Cardiac muscle cell (in vitro differentiated cells and primary cell): ENCODE results near the gene DGCR6L. TPM values are rescaled to one million over a fixed set of nuclear protein-coding genes. Genes with fewer than 3 reads are reported as not detected.
A peak's percentile ranks its signal among the peaks of the same experiment; 100 is the strongest.
"Not testable (repeated sequence)": the region's sequence is repeated elsewhere in the genome, so short reads cannot be mapped to it uniquely, and the experiment has no call there.

ENCODE experiments used
- DNase-seq, 2 donors: peaks; one replicate each; pipeline versions ENCODE4 v3.0.0 to v3.0.0-alpha.2; 2010 to 2017; ENCODE audit warnings: low read depth in 1 of 2, low spot score in 1 of 2
- H3K27ac ChIP-seq: fragments of 200-600 bp; sonication (generic); 2 replicates; pipeline ENCODE4 v1.5.1; 2016
- H3K27me3 ChIP-seq: fragments of 200-600 bp; sonication (generic); 2 replicates; pipeline ENCODE4 v1.6.0; 2016; ENCODE audit warnings: control low read depth
- H3K36me3 ChIP-seq: fragments of 200-600 bp; sonication (generic); 2 replicates; pipeline ENCODE4 v1.5.1; 2016; ENCODE audit warnings: control low read depth
- H3K4me1 ChIP-seq: fragments of 200-600 bp; sonication (generic); 2 replicates; pipeline ENCODE4 v1.8.1; 2017; ENCODE audit warnings: low read depth, mild to moderate bottlenecking, mixed run types
- H3K4me3 ChIP-seq: fragments of 200-600 bp; sonication (generic); 2 replicates; pipeline ENCODE4 v1.5.1; 2016; ENCODE audit warnings: mild to moderate bottlenecking
- H3K9me3 ChIP-seq: fragments of 200-600 bp; sonication (generic); 2 replicates; pipeline ENCODE4 v1.5.1; 2017; ENCODE audit warnings: low read depth, mild to moderate bottlenecking, control low read depth
- polyA plus RNA-seq: library from polyadenylated mRNA; unstranded; fragments of >200 nt; fragmentation: Nextera tagmentation; extraction: Ambion mirVana; gene quantifications from 2 replicates; pipeline ENCODE4 v1.2.1, GENCODE V29; 2016
- total RNA-seq: library from RNA; depleted of rRNA; stranded (reverse); fragments of >200 nt; gene quantifications from 2 replicates; pipeline ENCODE4 v1.2.3, GENCODE V29; 2016
- TF ChIP-seq, protein P1 (sequence below): IDR thresholded peaks from 2 replicates; pipeline ENCODE4 v1.5.1; 2012; ENCODE audit warnings: low read depth, mild to moderate bottlenecking, low read length

Gene DGCR6L
- total and polyA plus RNA-seq, 2 experiments from 2014 or later: 89.6 to 157 TPM

DNA sequence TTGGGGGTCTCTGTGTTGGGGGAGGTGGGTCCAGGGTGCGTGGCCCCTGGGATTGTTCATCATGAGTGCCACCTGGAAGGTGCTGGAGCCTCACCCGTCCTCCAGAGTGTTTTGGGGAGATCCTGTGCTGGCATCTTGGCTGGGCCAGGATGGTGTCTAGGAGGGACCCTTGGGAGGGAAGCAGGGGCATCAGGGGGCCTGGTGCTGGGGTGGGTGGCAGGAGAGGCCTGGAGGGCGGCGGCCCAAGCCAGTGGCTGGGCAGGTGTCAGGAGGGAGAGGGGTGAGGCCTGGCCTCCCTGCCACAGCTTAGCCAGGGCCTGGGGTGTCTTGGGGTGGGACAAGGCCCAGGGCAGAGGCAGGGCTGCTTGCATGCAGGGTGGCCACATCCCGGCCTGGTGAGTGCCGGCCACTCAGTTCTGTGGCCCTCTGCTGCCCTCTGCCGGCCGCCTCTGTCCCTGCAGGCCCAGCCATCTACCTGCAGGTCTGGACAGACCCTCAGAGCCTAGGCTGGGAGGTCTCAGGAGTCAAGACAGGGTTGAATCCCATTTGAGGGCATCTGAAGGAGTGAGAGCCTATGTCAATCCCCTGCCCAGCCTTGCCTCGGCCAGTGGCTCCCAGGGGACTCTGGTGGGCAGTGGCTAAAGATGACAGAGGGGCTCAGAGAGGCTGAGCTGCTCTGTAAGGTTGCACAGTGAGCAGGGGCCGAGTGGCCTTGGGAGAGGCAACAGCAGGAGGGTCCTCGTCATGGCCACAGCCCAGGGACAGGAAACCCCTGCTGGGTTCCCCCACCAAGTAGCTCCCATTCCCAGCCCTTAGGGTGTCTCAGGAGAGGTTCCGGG, 34.2 kb downstream of the DGCR6L start:
- H3K9me3 ChIP-seq, H3K27me3 ChIP-seq, H3K4me3 ChIP-seq, H3K4me1 ChIP-seq, H3K36me3 ChIP-seq, H3K27ac ChIP-seq: not testable (repeated sequence)
- TF ChIP-seq, protein P1, sequence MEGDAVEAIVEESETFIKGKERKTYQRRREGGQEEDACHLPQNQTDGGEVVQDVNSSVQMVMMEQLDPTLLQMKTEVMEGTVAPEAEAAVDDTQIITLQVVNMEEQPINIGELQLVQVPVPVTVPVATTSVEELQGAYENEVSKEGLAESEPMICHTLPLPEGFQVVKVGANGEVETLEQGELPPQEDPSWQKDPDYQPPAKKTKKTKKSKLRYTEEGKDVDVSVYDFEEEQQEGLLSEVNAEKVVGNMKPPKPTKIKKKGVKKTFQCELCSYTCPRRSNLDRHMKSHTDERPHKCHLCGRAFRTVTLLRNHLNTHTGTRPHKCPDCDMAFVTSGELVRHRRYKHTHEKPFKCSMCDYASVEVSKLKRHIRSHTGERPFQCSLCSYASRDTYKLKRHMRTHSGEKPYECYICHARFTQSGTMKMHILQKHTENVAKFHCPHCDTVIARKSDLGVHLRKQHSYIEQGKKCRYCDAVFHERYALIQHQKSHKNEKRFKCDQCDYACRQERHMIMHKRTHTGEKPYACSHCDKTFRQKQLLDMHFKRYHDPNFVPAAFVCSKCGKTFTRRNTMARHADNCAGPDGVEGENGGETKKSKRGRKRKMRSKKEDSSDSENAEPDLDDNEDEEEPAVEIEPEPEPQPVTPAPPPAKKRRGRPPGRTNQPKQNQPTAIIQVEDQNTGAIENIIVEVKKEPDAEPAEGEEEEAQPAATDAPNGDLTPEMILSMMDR: peak; percentile 74
- peak; percentile 65 for DNase-seq

DNA sequence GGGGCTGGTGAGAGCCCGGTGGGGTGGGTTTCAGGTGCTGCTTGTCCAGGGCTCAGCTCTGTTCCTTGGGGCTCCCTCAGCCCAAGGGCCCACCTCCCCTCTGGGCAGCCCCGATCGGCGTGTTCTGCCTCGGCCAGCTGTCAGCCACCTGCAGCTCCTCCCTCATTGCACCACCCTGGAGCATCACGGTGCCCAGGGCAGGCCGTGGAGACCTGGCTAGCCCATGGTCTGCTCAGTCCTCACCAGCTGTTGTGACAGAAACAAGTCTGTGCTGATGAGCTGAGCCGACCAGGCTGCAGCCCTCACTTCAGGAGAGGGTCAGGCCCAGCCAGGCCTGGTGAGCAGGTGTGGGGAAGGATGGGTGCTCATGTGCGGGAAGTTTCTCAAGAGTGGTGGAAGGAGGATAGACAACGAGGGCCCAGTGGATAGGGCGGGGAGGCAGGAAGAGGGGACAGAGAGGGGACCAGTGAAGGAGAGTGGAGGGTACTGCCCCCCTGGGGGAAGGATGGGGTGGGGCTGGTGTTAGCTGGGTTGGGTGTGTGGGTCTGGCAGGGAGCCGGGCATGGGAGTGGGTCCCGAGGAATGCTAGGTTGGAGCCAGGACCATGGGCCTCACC, 35.3 kb downstream of the DGCR6L start:
- TF ChIP-seq, protein P1: no peak
- no peak for DNase-seq
- Histone ChIP-seq H3K27me3 (no peaks in the 10 kb centered on the region), H3K27ac (no peak overlapping the region), H3K36me3 (no peaks in the 10 kb centered on the region), H3K4me1 (no peaks in the 10 kb centered on the region), H3K4me3 (no peak overlapping the region), H3K9me3 (no peaks in the 10 kb centered on the region)

DNA sequence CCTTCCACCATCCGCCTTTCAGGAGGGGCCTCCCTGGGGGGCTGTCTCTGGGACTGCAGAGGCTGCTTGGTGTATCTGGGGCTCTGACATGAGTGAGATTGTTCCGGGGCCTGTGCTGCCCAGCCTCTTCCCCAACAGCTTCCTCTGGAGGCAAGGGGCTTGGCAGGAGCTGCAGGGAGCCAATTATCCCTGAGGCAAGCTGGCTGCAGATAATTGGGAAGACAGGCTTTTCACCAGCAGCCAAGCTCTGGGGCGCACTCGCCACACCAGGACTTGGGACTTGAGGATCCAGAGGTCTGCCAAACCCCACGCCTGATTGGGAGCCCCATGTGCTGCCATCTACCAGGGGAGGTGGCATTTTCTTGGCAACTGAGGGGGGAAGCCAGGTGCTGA, 36.2 kb downstream of the DGCR6L start:
- TF ChIP-seq, protein P1: no peak
- Histone ChIP-seq H3K27ac (no peak overlapping the region), H3K4me1 (no peaks in the 10 kb centered on the region), H3K27me3 (no peaks in the 10 kb centered on the region), H3K36me3 (no peaks in the 10 kb centered on the region), H3K9me3 (no peaks in the 10 kb centered on the region), H3K4me3 (no peak overlapping the region)
- DNase-seq: no peak

DNA sequence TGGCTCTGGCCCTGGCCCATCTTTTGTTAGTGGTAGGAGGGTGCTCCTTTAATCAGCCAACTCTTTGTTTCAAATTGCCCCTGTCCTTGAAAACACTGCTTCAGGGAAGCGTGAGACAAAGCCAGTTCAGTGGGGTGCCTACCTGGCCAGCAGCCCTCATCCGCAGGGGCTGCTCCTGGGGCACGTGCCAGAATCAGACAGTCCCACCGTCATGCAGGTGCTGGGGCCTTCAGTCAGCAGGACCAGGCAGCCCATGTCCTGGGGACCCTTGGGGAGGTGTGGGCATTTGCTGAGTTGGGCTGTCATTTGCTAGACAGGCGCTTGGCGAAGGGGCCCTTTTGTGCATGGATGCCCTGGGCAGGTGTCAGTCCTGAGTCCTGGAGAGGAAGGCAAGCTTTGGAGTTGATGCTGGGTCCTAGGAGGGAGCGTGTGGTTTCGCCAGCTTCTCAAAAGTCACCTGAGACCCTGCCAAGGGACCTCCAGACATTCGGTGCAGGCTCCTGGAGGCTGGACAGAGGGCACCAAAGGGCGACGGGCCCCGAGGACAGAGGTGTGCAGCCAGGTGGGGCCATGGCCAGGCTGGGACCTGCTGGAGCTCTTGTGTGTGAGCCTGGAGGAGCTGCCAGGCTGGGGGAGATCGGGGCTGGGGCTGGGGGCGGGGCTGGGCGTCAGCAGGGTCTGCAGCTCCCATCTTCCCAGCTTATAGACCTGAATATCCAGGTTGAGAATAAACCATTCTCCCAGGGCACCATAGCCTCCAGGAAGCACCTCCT, 36.8 kb downstream of the DGCR6L start:
- Histone ChIP-seq H3K27me3 (no peaks in the 10 kb centered on the region), H3K27ac (no peak overlapping the region), H3K4me1 (no peaks in the 10 kb centered on the region), H3K36me3 (no peaks in the 10 kb centered on the region), H3K4me3 (no peak overlapping the region), H3K9me3 (no peaks in the 10 kb centered on the region)
- TF ChIP-seq, protein P1: no peak
- DNase-seq: no peak

DNA sequence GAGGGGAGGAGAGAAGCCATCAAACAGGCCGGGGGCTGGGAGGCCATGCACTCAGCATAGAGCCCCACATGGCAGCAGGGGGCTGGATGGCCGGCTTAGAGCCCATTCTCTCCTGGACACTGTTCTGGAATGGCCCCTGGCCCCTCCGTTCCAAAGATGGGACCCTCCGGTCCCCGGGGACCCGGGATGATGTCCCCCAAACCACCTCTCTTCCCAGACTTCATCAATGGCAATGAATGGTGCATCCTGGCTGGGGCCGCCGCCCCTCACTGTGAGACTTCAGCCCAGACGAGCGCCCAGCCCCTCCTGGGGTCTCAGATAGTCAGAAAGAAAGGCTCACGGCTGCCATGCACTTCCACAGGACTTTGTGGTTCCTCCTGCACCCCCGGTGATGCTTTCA, 38.0 kb downstream of the DGCR6L start:
- Histone ChIP-seq H3K9me3 (no peaks in the 10 kb centered on the region), H3K27me3 (no peaks in the 10 kb centered on the region), H3K36me3 (no peaks in the 10 kb centered on the region), H3K4me1 (no peaks in the 10 kb centered on the region), H3K27ac (no peak overlapping the region), H3K4me3 (no peak overlapping the region)
- TF ChIP-seq, protein P1: no peak
- DNase-seq: no peak

DNA sequence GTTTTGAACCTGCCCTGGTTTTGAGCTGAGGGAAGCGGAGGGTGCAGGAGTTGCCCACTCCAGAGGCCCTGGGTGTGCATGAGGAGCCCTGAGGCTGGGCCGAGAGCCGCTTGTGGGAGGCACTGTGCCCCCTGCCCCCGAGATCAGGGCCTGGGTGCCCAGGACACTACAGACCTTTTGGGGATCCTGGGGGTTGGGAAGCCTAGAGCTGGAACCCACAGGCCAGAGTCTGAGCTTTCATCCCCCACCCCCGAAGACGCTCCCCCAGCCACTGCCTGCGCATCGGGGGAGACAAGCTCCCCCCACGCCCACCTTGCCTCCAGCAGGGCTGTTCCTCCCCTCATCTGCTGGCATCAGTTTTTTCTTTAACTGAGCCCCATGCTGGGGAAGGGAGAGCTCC, 38.4 kb downstream of the DGCR6L start:
- not testable (repeated sequence) for H3K27me3 ChIP-seq, H3K4me3 ChIP-seq, H3K9me3 ChIP-seq, H3K27ac ChIP-seq, H3K4me1 ChIP-seq, DNase-seq, H3K36me3 ChIP-seq
